Breast epithelium (tissue), 4 donors: ENCODE data around the gene MACROD2. TPM values are rescaled to one million over a fixed set of nuclear protein-coding genes. Genes with fewer than 3 reads are reported as not detected.

Source experiments
- DNase-seq, 2 donors: peaks; one replicate each; pipeline ENCODE4 v3.0.0-alpha.2; 2019; ENCODE audit warnings: low spot score in 2 of 2
- H3K27ac ChIP-seq, 2 donors: fragments of 200-600 bp; sonication (generic) in 1 of 2; one replicate each; pipeline ENCODE4 v1.5.1; 2016 to 2019; ENCODE audit warnings: mild to moderate bottlenecking in 1 of 2
- H3K27me3 ChIP-seq, 2 donors: fragments of 200-600 bp; sonication (generic) in 1 of 2; one replicate each; pipeline versions ENCODE4 v1.5.1 to v1.6.0; 2017 to 2019; ENCODE audit warnings: control low read depth in 1 of 2, mild to moderate bottlenecking in 1 of 2
- H3K36me3 ChIP-seq: fragments of 200-600 bp; one replicate; pipeline ENCODE4 v1.5.1; 2019
- H3K4me1 ChIP-seq, 2 donors: fragments of 200-600 bp; sonication (generic); one replicate each; pipeline ENCODE4 v1.5.1; 2016 to 2019; ENCODE audit warnings: control low read depth in 1 of 2
- H3K4me3 ChIP-seq, 3 donors: fragments of 200-600 bp; sonication (generic); 1 replicate in 2 of 3; 2 replicates in 1 of 3; pipeline ENCODE4 v1.5.1; 2016 to 2019; ENCODE audit warnings: mild to moderate bottlenecking in 3 of 3, moderate library complexity in 2 of 3
- H3K9me3 ChIP-seq, 2 donors: fragments of 200-600 bp; sonication (generic) in 1 of 2; one replicate each; pipeline ENCODE4 v1.5.1; 2016 to 2019; ENCODE audit warnings: control low read depth in 1 of 2
- CTCF ChIP-seq, 3 donors: fragments of 450-650 bp; IDR thresholded peaks; one replicate each; pipeline ENCODE4 v1.5.1; 2016 to 2017; ENCODE audit warnings: antibody characterized with exemption in 3 of 3, mild to moderate bottlenecking in 3 of 3, moderate library complexity in 3 of 3
- POLR2A ChIP-seq: fragments of 450-650 bp; IDR thresholded peaks from one replicate; pipeline ENCODE4 v1.6.1; 2016; ENCODE audit warnings: antibody characterized with exemption, mild to moderate bottlenecking, moderate library complexity
- POLR2AphosphoS5 ChIP-seq, 3 donors: sonication (generic); formaldehyde crosslinking; IDR thresholded peaks; one replicate each; pipeline ENCODE4 v1.6.1; 2017; ENCODE audit warnings: antibody characterized with exemption in 3 of 3
- intact Hi-C: fragments of 100-400 bp; cut with DNase I; formaldehyde crosslinking; loops from one replicate; pipeline ENCODE4 v1.15.1; 2023; ENCODE audit warnings: low total_unique reads
- total RNA-seq, 3 donors: library from RNA; depleted of rRNA; stranded (reverse); fragments of >200 nt; gene quantifications; one replicate each; pipeline ENCODE4 v1.1.0, GENCODE V29; 2016

MACROD2 gene
- total RNA-seq, 3 donors from 2014 or later, result 6.7 to 26.8 (median 8.8) TPM

GRCh38 chr20:15201602-15202001 lies 1206.3 kb downstream of the MACROD2 start:
- Histone ChIP-seq H3K4me3 (no peak overlapping the region), H3K9me3 (peaks cover 0 to 5% of the 10 kb centered on the region in 2 donors), H3K36me3 (no peaks in the 10 kb centered on the region), H3K4me1 (no peaks in the 10 kb centered on the region), H3K27me3 (no peaks in the 10 kb centered on the region), H3K27ac (no peak overlapping the region)
- intact Hi-C loops, result no loop called here
- DNase-seq, result no peak
- TF ChIP-seq POLR2AphosphoS5 (IDR thresholded peaks at IDR 0.05), result no peak
- TF ChIP-seq POLR2A, result no peak
- no peak for TF ChIP-seq CTCF (IDR thresholded peaks at IDR 0.05)

DNA sequence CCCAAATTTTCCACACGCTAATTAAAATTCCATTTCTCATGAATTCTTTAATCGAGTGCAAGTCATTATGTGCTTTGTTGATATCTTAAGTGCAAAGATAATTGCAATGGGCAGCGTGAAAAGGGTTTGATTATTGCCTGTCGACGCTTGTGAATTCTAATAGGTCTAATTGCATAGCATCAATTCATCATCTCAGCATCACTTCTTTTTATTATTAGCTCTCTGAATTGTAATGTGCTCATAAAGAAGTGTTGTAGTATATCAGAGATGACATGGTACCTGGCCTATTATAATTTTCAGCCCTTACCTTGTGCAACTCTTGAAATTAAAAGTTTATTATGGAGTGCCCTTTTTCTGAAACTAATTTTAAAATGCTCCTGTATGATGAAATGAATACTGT lies 1208.9 kb downstream of the MACROD2 start:
- Histone ChIP-seq H3K9me3 (peaks cover 0 to 5% of the 10 kb centered on the region in 2 donors), H3K4me1 (no peaks in the 10 kb centered on the region), H3K27ac (no peak overlapping the region), H3K27me3 (no peaks in the 10 kb centered on the region), H3K4me3 (no peak overlapping the region), H3K36me3 (no peaks in the 10 kb centered on the region)
- DNase-seq, result no peak
- intact Hi-C loops, result no loop called here
- TF ChIP-seq CTCF (IDR thresholded peaks at IDR 0.05) (no peak), POLR2A (no peak), POLR2AphosphoS5 (IDR thresholded peaks at IDR 0.05) (no peak)

DNA sequence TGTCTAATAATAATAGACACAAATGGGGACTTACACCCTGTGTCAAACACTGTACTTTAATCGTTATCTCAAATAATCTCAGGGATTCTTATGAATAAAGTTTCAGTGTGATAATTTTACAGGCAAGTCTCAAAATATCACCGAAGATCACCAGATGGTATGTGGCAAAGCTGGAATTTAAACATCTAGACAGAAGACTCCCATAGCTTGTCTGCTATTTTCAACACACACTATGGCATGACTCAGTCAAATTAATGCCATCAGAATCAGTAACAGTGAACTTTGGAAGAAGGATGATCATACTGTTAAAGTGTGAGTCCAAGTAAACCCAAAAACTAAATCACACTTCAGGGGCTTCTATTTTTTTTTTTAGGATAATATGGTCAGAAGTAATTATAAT lies 1209.7 kb downstream of the MACROD2 start:
- Histone ChIP-seq H3K9me3 (peaks cover 0 to 5% of the 10 kb centered on the region in 2 donors), H3K27ac (no peak overlapping the region), H3K4me3 (no peak overlapping the region), H3K36me3 (no peaks in the 10 kb centered on the region), H3K27me3 (no peaks in the 10 kb centered on the region), H3K4me1 (no peaks in the 10 kb centered on the region)
- DNase-seq, result no peak
- no peak for TF ChIP-seq POLR2AphosphoS5 (IDR thresholded peaks at IDR 0.05)
- no peak for TF ChIP-seq POLR2A
- no peak for TF ChIP-seq CTCF (IDR thresholded peaks at IDR 0.05)
- intact Hi-C loops, result no loop called here

- Histone ChIP-seq H3K36me3 (no peaks in the 10 kb centered on the region), H3K4me1 (no peaks in the 10 kb centered on the region), H3K4me3 (no peak overlapping the region), H3K27me3 (no peaks in the 10 kb centered on the region), H3K9me3 (peaks cover 0 to 5% of the 10 kb centered on the region in 2 donors), H3K27ac (no peak overlapping the region)
- DNase-seq, result no peak
- intact Hi-C loops, result no loop called here
- TF ChIP-seq POLR2A, result no peak
- no peak for TF ChIP-seq POLR2AphosphoS5 (IDR thresholded peaks at IDR 0.05)
- no peak for TF ChIP-seq CTCF (IDR thresholded peaks at IDR 0.05)
Measured at GRCh38 chr20:15205719-15206118, 1210.4 kb downstream of the MACROD2 start.

- Histone ChIP-seq H3K27ac (no peak overlapping the region), H3K4me1 (no peaks in the 10 kb centered on the region), H3K9me3 (no peaks in the 10 kb centered on the region), H3K4me3 (no peak overlapping the region), H3K27me3 (no peaks in the 10 kb centered on the region), H3K36me3 (no peaks in the 10 kb centered on the region)
- intact Hi-C loops, result no loop called here
- DNase-seq, result no peak
- TF ChIP-seq POLR2AphosphoS5 (IDR thresholded peaks at IDR 0.05), result no peak
- TF ChIP-seq POLR2A, result no peak
- no peak for TF ChIP-seq CTCF (IDR thresholded peaks at IDR 0.05)
Measured at GRCh38 chr20:15209537-15209936, 1214.2 kb downstream of the MACROD2 start.
